HEK293 (cell line): ENCODE measurements around the gene AHCYL2.

ENCODE experiments used
- CTCF ChIA-PET: fragments of 350-600 bp; formaldehyde crosslinking; extraction: SDS; loops from one replicate; lab custom pipeline; 2021; ENCODE audit warnings: antibody characterized with exemption; lab: Yijun Ruan, JAX
- POLR2A ChIA-PET: fragments of 300-600 bp; formaldehyde crosslinking; extraction: SDS; loops from one replicate; lab custom pipeline; 2020; ENCODE audit warnings: antibody characterized with exemption, inconsistent platforms; lab: Yijun Ruan, JAX
- H3K27ac ChIP-seq: fragments of 200-500 bp; sonication (Bioruptor generic); 2 replicates; pipeline ENCODE4 v1.5.1; 2014; ENCODE audit warnings: low read depth, low read length, control low read depth, inconsistent platforms; ENCODE audit errors: extremely low read depth
- H3K36me3 ChIP-seq, 2 experiments: fragments of 200-500 bp in 1 of 2; sonication (Bioruptor generic) in 1 of 2; 1 replicate in 1 of 2; 2 replicates in 1 of 2; pipeline ENCODE4 v1.5.1; 2014 to 2017; ENCODE audit warnings: inconsistent platforms in 2 of 2, low read length in 2 of 2; ENCODE audit not compliant: control insufficient read depth in 2 of 2, insufficient read depth in 1 of 2
- H3K4me1 ChIP-seq: fragments of 200-500 bp; sonication (Bioruptor generic); 2 replicates; pipeline ENCODE4 v1.5.1; 2014; ENCODE audit warnings: mild to moderate bottlenecking, low read length, inconsistent platforms; ENCODE audit not compliant: control insufficient read depth, insufficient read depth
- H3K4me3 ChIP-seq: 2 replicates; pipeline ENCODE4 v1.5.1; 2011; ENCODE audit warnings: low read depth, mild to moderate bottlenecking, control low read depth, low read length, moderate library complexity
- H3K9me3 ChIP-seq: fragments of 200-500 bp; sonication (Bioruptor generic); 2 replicates; pipeline ENCODE4 v1.5.1; 2014; ENCODE audit warnings: low read depth, low read length, inconsistent platforms; ENCODE audit not compliant: control insufficient read depth, insufficient read depth
- ELK4 ChIP-seq: IDR thresholded peaks from 2 replicates; pipeline ENCODE4 v1.6.1; 2011; ENCODE audit warnings: mild to moderate bottlenecking, low read depth, low read length, borderline replicate concordance
- IKZF3 ChIP-seq: fragments of 450-650 bp; IDR thresholded peaks from 2 replicates; pipeline ENCODE4 v1.5.0; 2018; ENCODE audit warnings: missing biosample characterization, mild to moderate bottlenecking, missing genetic modification characterization, moderate library complexity
- KLF9 ChIP-seq: fragments of 450-650 bp; formaldehyde crosslinking; IDR thresholded peaks from 2 replicates; pipeline ENCODE4 v1.5.1; 2016; ENCODE audit warnings: missing biosample characterization, missing genetic modification characterization, low read depth
- OSR2 ChIP-seq: fragments of 450-650 bp; formaldehyde crosslinking; IDR thresholded peaks from 2 replicates; pipeline ENCODE4 v1.5.1; 2016; ENCODE audit warnings: missing biosample characterization, missing genetic modification characterization
- OVOL3 ChIP-seq: fragments of 450-650 bp; formaldehyde crosslinking; IDR thresholded peaks from 2 replicates; pipeline ENCODE4 v1.5.1; 2016; ENCODE audit warnings: missing biosample characterization, missing genetic modification characterization
- RBAK ChIP-seq: fragments of 450-650 bp; formaldehyde crosslinking; IDR thresholded peaks from 2 replicates; pipeline ENCODE4 v1.5.1; 2016; ENCODE audit warnings: missing biosample characterization, missing genetic modification characterization
- SETDB1 ChIP-seq: IDR thresholded peaks from one replicate; pipeline ENCODE4 v1.6.1; 2017; ENCODE audit warnings: mild to moderate bottlenecking, low read length, moderate library complexity, mixed read lengths; ENCODE audit not compliant: insufficient read length
- SP3 ChIP-seq: fragments of 450-650 bp; formaldehyde crosslinking; IDR thresholded peaks from 2 replicates; pipeline ENCODE4 v1.5.1; 2016; ENCODE audit warnings: missing biosample characterization, missing genetic modification characterization
- SP7 ChIP-seq: fragments of 450-650 bp; formaldehyde crosslinking; IDR thresholded peaks from 2 replicates; pipeline ENCODE4 v1.5.1; 2016; ENCODE audit warnings: missing biosample characterization, missing genetic modification characterization
- YY1 ChIP-seq: fragments of 450-650 bp; formaldehyde crosslinking; IDR thresholded peaks from 2 replicates; pipeline ENCODE4 v1.5.1; 2018; ENCODE audit warnings: missing biosample characterization, missing genetic modification characterization
- ZFHX2 ChIP-seq: fragments of 450-650 bp; formaldehyde crosslinking; conservative IDR thresholded peaks from 2 replicates; pipeline ENCODE4 v1.5.1; 2016; ENCODE audit warnings: missing biosample characterization, missing genetic modification characterization
- ZNF10 ChIP-seq: fragments of 450-650 bp; formaldehyde crosslinking; IDR thresholded peaks from 2 replicates; pipeline ENCODE4 v1.5.1; 2017; ENCODE audit warnings: missing biosample characterization, missing genetic modification characterization
- ZNF121 ChIP-seq: fragments of 450-650 bp; formaldehyde crosslinking; IDR thresholded peaks from 2 replicates; pipeline ENCODE4 v1.5.1; 2016; ENCODE audit warnings: missing biosample characterization, missing genetic modification characterization
- ZNF155 ChIP-seq: fragments of 450-650 bp; formaldehyde crosslinking; IDR thresholded peaks from 2 replicates; pipeline ENCODE4 v1.5.1; 2016; ENCODE audit warnings: missing biosample characterization, missing genetic modification characterization
- ZNF19 ChIP-seq: fragments of 450-650 bp; formaldehyde crosslinking; IDR thresholded peaks from 2 replicates; pipeline ENCODE4; 2016; ENCODE audit warnings: missing biosample characterization, missing genetic modification characterization, low read depth
- ZNF214 ChIP-seq: fragments of 450-650 bp; formaldehyde crosslinking; IDR thresholded peaks from 2 replicates; pipeline ENCODE4 v1.5.1; 2017; ENCODE audit warnings: missing biosample characterization, mild to moderate bottlenecking, missing genetic modification characterization, borderline replicate concordance
- ZNF324 ChIP-seq: fragments of 450-650 bp; formaldehyde crosslinking; IDR thresholded peaks from 2 replicates; pipeline ENCODE4 v1.5.1; 2016; ENCODE audit warnings: missing biosample characterization, missing genetic modification characterization
- ZNF335 ChIP-seq: fragments of 450-650 bp; formaldehyde crosslinking; conservative IDR thresholded peaks from 2 replicates; pipeline ENCODE4 v1.5.1; 2016; ENCODE audit warnings: missing biosample characterization, missing genetic modification characterization
- ZNF426 ChIP-seq: fragments of 450-650 bp; formaldehyde crosslinking; IDR thresholded peaks from 2 replicates; pipeline ENCODE4 v1.5.1; 2017; ENCODE audit warnings: missing biosample characterization, missing genetic modification characterization, mild to moderate bottlenecking, inconsistent platforms, moderate library complexity
- ZNF514 ChIP-seq: fragments of 450-650 bp; formaldehyde crosslinking; IDR thresholded peaks from 2 replicates; pipeline ENCODE4 v1.5.1; 2016; ENCODE audit warnings: missing biosample characterization, missing genetic modification characterization
- ZNF544 ChIP-seq: fragments of 450-650 bp; formaldehyde crosslinking; IDR thresholded peaks from 2 replicates; pipeline ENCODE4 v1.5.0; 2017; ENCODE audit warnings: missing biosample characterization, missing genetic modification characterization
- ZNF624 ChIP-seq: fragments of 450-650 bp; formaldehyde crosslinking; IDR thresholded peaks from 2 replicates; pipeline ENCODE4 v1.5.1; 2017; ENCODE audit warnings: missing biosample characterization, missing genetic modification characterization
- ZNF747 ChIP-seq: fragments of 450-650 bp; formaldehyde crosslinking; IDR thresholded peaks from 2 replicates; pipeline ENCODE4 v1.5.1; 2016; ENCODE audit warnings: missing biosample characterization, missing genetic modification characterization
- ZNF792 ChIP-seq: fragments of 450-650 bp; formaldehyde crosslinking; IDR thresholded peaks from 2 replicates; pipeline ENCODE4 v1.5.1; 2016; ENCODE audit warnings: missing biosample characterization, missing genetic modification characterization
- ZXDB ChIP-seq: fragments of 450-650 bp; formaldehyde crosslinking; IDR thresholded peaks from 2 replicates; pipeline ENCODE4 v1.5.1; 2016; ENCODE audit warnings: missing biosample characterization, missing genetic modification characterization
- TF ChIP-seq, protein P1 (sequence below): fragments of 450-650 bp; formaldehyde crosslinking; IDR thresholded peaks from 2 replicates; pipeline ENCODE4 v1.5.1; 2016; ENCODE audit warnings: missing biosample characterization, missing genetic modification characterization
- TF ChIP-seq, protein P2 (sequence below): fragments of 450-650 bp; formaldehyde crosslinking; IDR thresholded peaks from 2 replicates; pipeline ENCODE4 v1.5.1; 2017; ENCODE audit warnings: missing biosample characterization, missing genetic modification characterization
- TF ChIP-seq, protein P3 (sequence below): fragments of 450-650 bp; formaldehyde crosslinking; IDR thresholded peaks from 2 replicates; pipeline ENCODE4 v1.5.1; 2017; ENCODE audit warnings: missing biosample characterization, missing genetic modification characterization

AHCYL2 gene

DNA sequence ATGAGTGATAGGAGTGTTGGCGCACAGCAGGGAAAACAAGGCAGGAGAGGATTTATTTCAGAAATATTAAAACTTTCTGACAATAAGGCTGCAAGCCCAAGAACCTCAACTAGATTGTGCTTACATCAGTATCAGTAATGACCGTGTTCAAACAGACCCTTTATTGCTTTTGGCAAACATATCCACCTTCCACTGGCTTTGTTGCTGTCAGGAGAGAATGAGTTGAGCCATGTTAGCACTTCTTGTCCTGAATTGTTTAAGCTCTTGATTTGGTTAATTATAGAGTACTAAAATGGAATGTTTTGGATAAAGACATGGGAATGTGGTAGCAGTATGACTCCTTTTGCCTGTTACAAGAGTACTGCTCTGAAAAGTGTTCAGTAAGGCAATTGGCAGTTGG is 3.8 kb downstream of the AHCYL2 start:
- Histone ChIP-seq H3K9me3 (no peaks in the 10 kb centered on the region), H3K27ac (peak overlapping the region; percentile 29; the same call in 1 of the 2 replicates), H3K4me3 (no peak overlapping the region), H3K4me1 (peaks cover 17% of the 10 kb centered on the region), H3K36me3 (no peaks in the 10 kb centered on the region)
- no peak for TF ChIP-seq ZNF324 (tag by site-specific recombination)
- TF ChIP-seq ZNF624, result no peak
- TF ChIP-seq ZNF335 (tag by site-specific recombination), result no peak
- TF ChIP-seq OVOL3 (tag by site-specific recombination), result peak; percentile 9; the same call in 1 of the 2 replicates
- no peak for TF ChIP-seq ELK4
- TF ChIP-seq ZNF747 (tag by site-specific recombination), result no peak
- TF ChIP-seq ZNF121 (tag by site-specific recombination), result no peak
- TF ChIP-seq KLF9, result no peak
- no peak for TF ChIP-seq ZNF19 (tag by site-specific recombination)
- peak; percentile 96 for TF ChIP-seq SP7
- TF ChIP-seq OSR2 (tag by site-specific recombination), result peak; percentile 66; the same call in 1 of the 2 replicates
- TF ChIP-seq ZFHX2 (tag by site-specific recombination), result no peak
- TF ChIP-seq ZXDB, result no peak
- TF ChIP-seq ZNF10 (tag by site-specific recombination), result peak; percentile 57; the same call in 1 of the 2 replicates
- no peak for TF ChIP-seq SP3 (tag by site-specific recombination)
- TF ChIP-seq, protein P1, sequence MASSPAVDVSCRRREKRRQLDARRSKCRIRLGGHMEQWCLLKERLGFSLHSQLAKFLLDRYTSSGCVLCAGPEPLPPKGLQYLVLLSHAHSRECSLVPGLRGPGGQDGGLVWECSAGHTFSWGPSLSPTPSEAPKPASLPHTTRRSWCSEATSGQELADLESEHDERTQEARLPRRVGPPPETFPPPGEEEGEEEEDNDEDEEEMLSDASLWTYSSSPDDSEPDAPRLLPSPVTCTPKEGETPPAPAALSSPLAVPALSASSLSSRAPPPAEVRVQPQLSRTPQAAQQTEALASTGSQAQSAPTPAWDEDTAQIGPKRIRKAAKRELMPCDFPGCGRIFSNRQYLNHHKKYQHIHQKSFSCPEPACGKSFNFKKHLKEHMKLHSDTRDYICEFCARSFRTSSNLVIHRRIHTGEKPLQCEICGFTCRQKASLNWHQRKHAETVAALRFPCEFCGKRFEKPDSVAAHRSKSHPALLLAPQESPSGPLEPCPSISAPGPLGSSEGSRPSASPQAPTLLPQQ (tag by site-specific recombination), result no peak
- TF ChIP-seq, protein P2, sequence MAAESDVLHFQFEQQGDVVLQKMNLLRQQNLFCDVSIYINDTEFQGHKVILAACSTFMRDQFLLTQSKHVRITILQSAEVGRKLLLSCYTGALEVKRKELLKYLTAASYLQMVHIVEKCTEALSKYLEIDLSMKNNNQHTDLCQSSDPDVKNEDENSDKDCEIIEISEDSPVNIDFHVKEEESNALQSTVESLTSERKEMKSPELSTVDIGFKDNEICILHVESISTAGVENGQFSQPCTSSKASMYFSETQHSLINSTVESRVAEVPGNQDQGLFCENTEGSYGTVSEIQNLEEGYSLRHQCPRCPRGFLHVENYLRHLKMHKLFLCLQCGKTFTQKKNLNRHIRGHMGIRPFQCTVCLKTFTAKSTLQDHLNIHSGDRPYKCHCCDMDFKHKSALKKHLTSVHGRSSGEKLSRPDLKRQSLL (tag by site-specific recombination), result no peak
- TF ChIP-seq ZNF792 (tag by site-specific recombination), result no peak
- no peak for TF ChIP-seq ZNF155 (tag by site-specific recombination)
- no peak for TF ChIP-seq YY1 (tag by site-specific recombination)
- ChIA-PET CTCF (interaction anchor here (0.5 to 2.0 kb wide), 4 partner anchors 10 to 514 kb away, joined by 4 to 9 read pairs (median 6); no protein-coding TSS in a partner anchor), POLR2A (no interaction called here)

DNA sequence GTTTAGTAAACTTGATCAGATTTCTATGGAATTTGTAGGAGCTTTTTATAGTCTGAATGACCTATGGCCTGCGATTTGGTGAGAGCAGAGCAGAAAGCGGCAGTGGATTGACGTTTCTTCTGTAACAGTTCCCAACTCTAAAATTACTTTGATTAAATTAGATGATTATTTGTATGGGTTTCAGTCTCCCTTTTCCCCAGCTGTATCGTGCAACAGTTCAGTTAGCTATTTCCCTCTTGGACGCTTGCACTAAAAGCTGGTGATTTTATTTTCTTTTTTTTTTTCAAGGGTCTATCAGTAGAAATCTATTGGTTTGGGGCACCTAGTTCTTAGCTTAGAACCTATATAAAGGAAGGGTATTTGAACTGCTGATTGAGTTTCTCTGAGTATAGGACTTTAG is 6.8 kb downstream of the AHCYL2 start:
- Histone ChIP-seq H3K27ac (no peak overlapping the region), H3K36me3 (no peaks in the 10 kb centered on the region; a peak in 1 of 3 replicates), H3K4me1 (peaks cover 17% of the 10 kb centered on the region; the same call in 1 of the 2 replicates), H3K4me3 (no peak overlapping the region), H3K9me3 (no peaks in the 10 kb centered on the region)
- ChIA-PET CTCF (interaction anchor here (1.0 kb wide), 2 partner anchors 13 to 41 kb away, joined by 4 to 8 read pairs; no protein-coding TSS in a partner anchor), POLR2A (interaction anchor here (0.5 kb wide), 1 partner anchor 11 kb away, joined by 3 read pairs; no protein-coding TSS in a partner anchor)
- no peak for TF ChIP-seq SP7
- TF ChIP-seq ZNF544 (tag by site-specific recombination), result no peak
- TF ChIP-seq ZNF514 (tag by site-specific recombination), result no peak
- TF ChIP-seq, protein P3, sequence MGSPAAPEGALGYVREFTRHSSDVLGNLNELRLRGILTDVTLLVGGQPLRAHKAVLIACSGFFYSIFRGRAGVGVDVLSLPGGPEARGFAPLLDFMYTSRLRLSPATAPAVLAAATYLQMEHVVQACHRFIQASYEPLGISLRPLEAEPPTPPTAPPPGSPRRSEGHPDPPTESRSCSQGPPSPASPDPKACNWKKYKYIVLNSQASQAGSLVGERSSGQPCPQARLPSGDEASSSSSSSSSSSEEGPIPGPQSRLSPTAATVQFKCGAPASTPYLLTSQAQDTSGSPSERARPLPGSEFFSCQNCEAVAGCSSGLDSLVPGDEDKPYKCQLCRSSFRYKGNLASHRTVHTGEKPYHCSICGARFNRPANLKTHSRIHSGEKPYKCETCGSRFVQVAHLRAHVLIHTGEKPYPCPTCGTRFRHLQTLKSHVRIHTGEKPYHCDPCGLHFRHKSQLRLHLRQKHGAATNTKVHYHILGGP (tag by site-specific recombination), result no peak
- no peak for TF ChIP-seq IKZF3
- TF ChIP-seq SETDB1, result no peak
- TF ChIP-seq OSR2 (tag by site-specific recombination), result no peak
- no peak for TF ChIP-seq ELK4
- TF ChIP-seq RBAK (tag by site-specific recombination), result no peak
- no peak for TF ChIP-seq ZNF214 (tag by site-specific recombination)
- TF ChIP-seq ZNF426 (tag by site-specific recombination), result no peak
